Pancreas (tissue), 10 donors: ENCODE measurements around the gene SLF1. TPM values are rescaled to one million over a fixed set of nuclear protein-coding genes. Genes with fewer than 3 reads are reported as not detected.

Source experiments
- ATAC-seq, 4 donors: fragments of 200-7000 bp; cut with Tn5 transposase; one replicate each; pipeline versions ENCODE4 v1.8.0 to v1.9.1; 2020; ENCODE audit warnings: mild to moderate bottlenecking in 4 of 4, moderate library complexity in 4 of 4
- DNase-seq, 6 donors: peaks; one replicate each; pipeline ENCODE4 v3.0.0-alpha.2; 2020
- FAIRE-seq: peaks from 2 replicates; lab custom pipeline; 2012; peaks lifted over from hg19 to GRCh38; lab: Jason Lieb, UNC
- H3K27ac ChIP-seq, 4 donors: fragments of 200-600 bp; sonication (generic); 1 replicate in 3 of 4; 2 replicates in 1 of 4; pipeline versions ENCODE4 v1.5.0 to v1.8.0; 2020
- H3K27me3 ChIP-seq, 4 donors: fragments of 200-600 bp; one replicate each; pipeline ENCODE4 v1.8.0; 2021
- H3K36me3 ChIP-seq, 3 donors: fragments of 200-600 bp; sonication (generic) in 1 of 3; one replicate each; pipeline versions ENCODE4 v1.5.0 to v1.8.0; 2020 to 2021
- H3K4me1 ChIP-seq, 3 donors: fragments of 200-600 bp; one replicate each; pipeline ENCODE4 v1.8.0; 2021
- H3K4me3 ChIP-seq, 4 donors: fragments of 200-600 bp; sonication (generic) in 2 of 4; one replicate each; pipeline versions ENCODE4 v1.5.0 to v1.8.0; 2020 to 2021
- H3K9me3 ChIP-seq, 4 donors: fragments of 200-600 bp; one replicate each; pipeline ENCODE4 v1.8.0; 2021
- WGBS, 2 donors: extraction: QIAGEN DNeasy Blood & Tissue Kit; methylation state at CpG; one replicate each; pipeline ENCODE4 v1.1.7; 2013; 5-methylcytosine and 5-hydroxymethylcytosine counted together
- intact Hi-C, 3 donors: fragments of 100-400 bp; cut with DNase I; formaldehyde crosslinking; loops; one replicate each; pipeline versions ENCODE4 v1.11.1 to v1.14.2; 2022
- polyA plus RNA-seq, 2 donors: library from polyadenylated mRNA; stranded (reverse); fragments of 200-250 nt; gene quantifications; one replicate each; pipeline ENCODE4 v1.2.3, GENCODE V29; 2013
- total RNA-seq, 6 donors: library from RNA; stranded (reverse); fragmentation: NEBNext Ultra II Directional in 4 of 6; extraction: Animal tissue kit (Norgen Biotek cat#: 25700) in 4 of 6; gene quantifications; one replicate each; pipeline versions ENCODE4 v1.2.1 to v1.2.4, GENCODE V29; 2021 to 2023
- TF ChIP-seq, protein P1 (sequence below), 4 donors: fragments of 200-600 bp; sonication (generic) in 3 of 4; IDR thresholded peaks; one replicate each; pipeline versions ENCODE4 v1.5.0 to v1.8.0; 2021; ENCODE audit warnings: antibody characterized with exemption in 4 of 4
- donor health status: healthy with polysubstance abuse.
- donor health status: DM: no; HTN: no; CAD: no; lungs with moderate emphysema.
- donor health status: DM: no; HTN: no; CAD: no.
- donor health status: control.
- donor health status: control.
- donor health status: Bipolar disorder and iron deficiency.
- donor health status: DM: yes; HTN: yes; CAD: no.
- donor health status: DM: no; HTN: no; CAD: no.
- donor health status: DM: no; HTN: no; CAD: no.
- donor health status: DM: yes; HTN: yes; CAD: no.

The SLF1 gene
- total and polyA plus RNA-seq, 8 donors, result 1.1 to 3.9 (median 2.1) TPM

DNA sequence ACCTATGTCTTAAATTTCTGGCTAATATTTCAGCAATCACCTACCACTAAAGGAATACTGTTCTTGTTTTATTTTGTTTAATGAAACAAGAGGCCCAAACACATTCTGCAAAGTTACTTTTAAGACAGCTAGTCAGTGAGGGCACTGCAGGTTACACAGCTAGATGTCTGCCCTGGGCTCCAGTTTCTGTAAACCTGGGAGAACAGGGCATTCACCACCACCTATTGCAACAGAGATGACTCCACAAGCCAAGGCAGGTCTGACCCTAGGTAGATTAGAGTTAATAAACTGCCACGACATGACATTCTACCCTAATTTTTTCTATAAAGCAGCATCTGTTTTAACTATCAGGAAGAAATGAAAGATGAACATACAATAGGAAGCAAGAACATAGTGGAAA lies 90.8 kb downstream of the SLF1 start:
- FAIRE-seq (no peak), ATAC-seq (no peak), DNase-seq (no peak)
- H3K27ac ChIP-seq, result no peak overlapping the region
- no peak overlapping the region for H3K4me3 ChIP-seq
- H3K9me3 ChIP-seq, result no peaks in the 10 kb centered on the region
- TF ChIP-seq, protein P1, sequence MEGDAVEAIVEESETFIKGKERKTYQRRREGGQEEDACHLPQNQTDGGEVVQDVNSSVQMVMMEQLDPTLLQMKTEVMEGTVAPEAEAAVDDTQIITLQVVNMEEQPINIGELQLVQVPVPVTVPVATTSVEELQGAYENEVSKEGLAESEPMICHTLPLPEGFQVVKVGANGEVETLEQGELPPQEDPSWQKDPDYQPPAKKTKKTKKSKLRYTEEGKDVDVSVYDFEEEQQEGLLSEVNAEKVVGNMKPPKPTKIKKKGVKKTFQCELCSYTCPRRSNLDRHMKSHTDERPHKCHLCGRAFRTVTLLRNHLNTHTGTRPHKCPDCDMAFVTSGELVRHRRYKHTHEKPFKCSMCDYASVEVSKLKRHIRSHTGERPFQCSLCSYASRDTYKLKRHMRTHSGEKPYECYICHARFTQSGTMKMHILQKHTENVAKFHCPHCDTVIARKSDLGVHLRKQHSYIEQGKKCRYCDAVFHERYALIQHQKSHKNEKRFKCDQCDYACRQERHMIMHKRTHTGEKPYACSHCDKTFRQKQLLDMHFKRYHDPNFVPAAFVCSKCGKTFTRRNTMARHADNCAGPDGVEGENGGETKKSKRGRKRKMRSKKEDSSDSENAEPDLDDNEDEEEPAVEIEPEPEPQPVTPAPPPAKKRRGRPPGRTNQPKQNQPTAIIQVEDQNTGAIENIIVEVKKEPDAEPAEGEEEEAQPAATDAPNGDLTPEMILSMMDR (IDR thresholded peaks at IDR 0.05), result no peak
- H3K27me3 ChIP-seq, result no peaks in the 10 kb centered on the region
- 78% methylated on average over 1 of the region's 1 CpG for WGBS, 2 donors
- no peaks in the 10 kb centered on the region for H3K36me3 ChIP-seq
- H3K4me1 ChIP-seq, result peaks cover 2 to 5% (median 5%) of the 10 kb centered on the region in 3 donors
- intact Hi-C loops, result no loop called here

DNA sequence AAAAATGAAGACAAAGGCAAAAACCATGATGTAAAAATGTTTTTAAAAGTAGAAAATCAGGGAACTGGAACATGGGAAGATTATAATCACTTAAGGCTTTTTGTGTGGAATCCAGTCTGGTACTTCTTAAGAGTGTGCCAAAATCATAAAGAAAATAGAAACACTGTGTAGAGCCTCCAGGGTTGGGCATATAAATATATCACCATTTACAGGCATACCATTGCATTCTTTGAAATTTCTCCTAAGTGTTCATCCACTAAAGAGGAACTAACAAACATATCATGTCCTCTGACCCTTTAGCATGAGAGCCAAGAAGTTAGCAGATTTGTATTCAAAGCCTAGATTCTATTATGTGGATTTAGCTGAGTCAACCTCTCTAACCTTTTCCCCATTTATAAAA lies 93.3 kb downstream of the SLF1 start:
- DNase-seq (no peak), FAIRE-seq (no peak), ATAC-seq (no peak)
- no peaks in the 10 kb centered on the region for H3K9me3 ChIP-seq
- TF ChIP-seq, protein P1 (IDR thresholded peaks at IDR 0.05), result no peak
- H3K27ac ChIP-seq, result no peak overlapping the region
- H3K36me3 ChIP-seq, result no peaks in the 10 kb centered on the region
- H3K27me3 ChIP-seq, result no peaks in the 10 kb centered on the region
- peaks cover 0 to 5% (median 5%) of the 10 kb centered on the region in 3 donors for H3K4me1 ChIP-seq
- intact Hi-C loops, result no loop called here
- H3K4me3 ChIP-seq, result no peak overlapping the region

DNA sequence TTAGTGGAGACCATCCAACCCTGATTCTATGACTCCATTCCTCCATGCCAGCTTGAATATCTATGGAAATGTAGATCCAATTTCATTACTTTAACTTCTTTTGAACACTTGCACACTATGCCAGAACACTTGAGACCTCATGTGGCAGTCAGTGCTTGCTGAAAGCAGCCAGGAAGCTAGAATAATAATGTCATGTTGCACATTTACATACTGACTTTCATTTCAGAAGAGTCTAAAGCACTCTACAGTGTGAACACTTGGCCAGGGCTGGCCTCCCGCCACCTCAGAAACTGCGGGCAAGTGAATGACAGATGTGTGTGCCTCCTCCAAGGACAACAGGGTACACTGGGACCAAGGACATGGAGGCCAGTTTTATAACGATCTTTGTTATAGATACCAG lies 97.3 kb downstream of the SLF1 start:
- DNase-seq (peak in 2 of 6 donors; percentile 20 to 22), ATAC-seq (peak in 3 of 4 donors; percentile 43 to 74 (median 67)), FAIRE-seq (no peak)
- 39 to 42% methylated on average over 3 of the region's 3 CpGs for WGBS, 2 donors
- intact Hi-C loops, result no loop called here
- no peak overlapping the region for H3K4me3 ChIP-seq
- H3K27me3 ChIP-seq, result no peaks in the 10 kb centered on the region
- H3K27ac ChIP-seq, result no peak overlapping the region
- TF ChIP-seq, protein P1 (IDR thresholded peaks at IDR 0.05), result no peak
- no peaks in the 10 kb centered on the region for H3K9me3 ChIP-seq
- H3K36me3 ChIP-seq, result no peaks in the 10 kb centered on the region
- no peaks in the 10 kb centered on the region for H3K4me1 ChIP-seq

DNA sequence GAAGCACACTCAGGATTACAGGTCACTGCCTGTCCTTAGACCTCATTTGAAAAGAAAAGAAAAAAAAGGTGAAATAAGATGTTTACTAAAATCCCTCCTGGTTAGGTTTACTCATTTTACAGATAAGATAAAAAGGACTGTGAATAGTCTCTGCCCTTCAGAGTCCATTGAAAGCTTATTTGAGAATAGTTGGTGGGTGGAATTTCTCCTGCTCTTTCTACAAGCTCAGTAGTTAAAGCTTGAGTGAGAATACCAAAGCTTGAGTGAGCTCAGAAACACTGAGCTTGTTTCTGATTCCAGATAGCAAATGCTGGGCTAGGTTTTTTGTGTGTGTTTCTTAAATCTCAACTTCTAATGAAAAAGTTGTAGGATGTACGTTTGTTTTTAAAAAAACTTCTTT lies 106.7 kb downstream of the SLF1 start:
- peak in 2 of 4 donors; percentile 15 to 78 for ATAC-seq
- Histone ChIP-seq H3K36me3 (no peaks in the 10 kb centered on the region), H3K9me3 (no peaks in the 10 kb centered on the region), H3K4me3 (no peak overlapping the region), H3K27me3 (no peaks in the 10 kb centered on the region), H3K27ac (peak overlapping the region in 2 of 4 donors; percentile 11 to 18), H3K4me1 (peaks cover 0 to 7% (median 0%) of the 10 kb centered on the region in 3 donors)
- TF ChIP-seq, protein P1 (IDR thresholded peaks at IDR 0.05), result no peak
- intact Hi-C loops, result no loop called here
- FAIRE-seq, result no peak
- DNase-seq, result no peak
- WGBS, 2 donors, result 29 to 31% methylated on average over 1 of the region's 1 CpG

DNA sequence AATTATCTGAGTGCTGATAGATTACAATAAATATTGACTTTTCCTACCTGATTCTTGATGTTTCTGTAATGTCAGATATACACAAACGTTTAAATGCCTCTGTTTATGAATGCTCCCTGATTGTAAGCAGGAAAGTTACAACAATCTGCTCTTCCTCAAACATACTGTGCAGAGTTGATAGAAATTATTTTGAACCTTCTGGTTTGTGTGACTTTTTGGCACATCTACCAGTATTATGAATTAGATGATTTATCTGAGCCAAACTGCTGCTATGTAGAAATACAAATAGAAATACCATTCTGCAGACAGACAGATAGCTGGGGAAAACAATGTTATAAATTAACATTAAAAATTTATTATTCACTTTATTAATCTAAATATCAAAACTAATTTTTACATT lies 113.0 kb downstream of the SLF1 start:
- Histone ChIP-seq H3K27me3 (no peaks in the 10 kb centered on the region), H3K27ac (no peak overlapping the region), H3K9me3 (no peaks in the 10 kb centered on the region), H3K4me3 (no peak overlapping the region), H3K4me1 (peaks cover 0 to 10% (median 5%) of the 10 kb centered on the region in 3 donors), H3K36me3 (no peaks in the 10 kb centered on the region)
- TF ChIP-seq, protein P1 (IDR thresholded peaks at IDR 0.05), result no peak
- WGBS, 2 donors, result 11 to 13% methylated on average over 1 of the region's 1 CpG
- ATAC-seq, result peak in 1 of 4 donors; percentile 22
- intact Hi-C loops, result loop anchor here in 1 of 3 donors (10.0 kb wide), 1 partner anchor 207 kb away; no protein-coding TSS in a partner anchor
- no peak for DNase-seq
- FAIRE-seq, result no peak
